Inflammatory macrophage treated with lipopolysaccharide for 4 hours (primary cell): ENCODE data around the gene BEST1.

ENCODE experiments used
- DNase-seq: peaks from one replicate; pipeline ENCODE4 v3.0.0-alpha.2; 2020

Gene BEST1

DNA sequence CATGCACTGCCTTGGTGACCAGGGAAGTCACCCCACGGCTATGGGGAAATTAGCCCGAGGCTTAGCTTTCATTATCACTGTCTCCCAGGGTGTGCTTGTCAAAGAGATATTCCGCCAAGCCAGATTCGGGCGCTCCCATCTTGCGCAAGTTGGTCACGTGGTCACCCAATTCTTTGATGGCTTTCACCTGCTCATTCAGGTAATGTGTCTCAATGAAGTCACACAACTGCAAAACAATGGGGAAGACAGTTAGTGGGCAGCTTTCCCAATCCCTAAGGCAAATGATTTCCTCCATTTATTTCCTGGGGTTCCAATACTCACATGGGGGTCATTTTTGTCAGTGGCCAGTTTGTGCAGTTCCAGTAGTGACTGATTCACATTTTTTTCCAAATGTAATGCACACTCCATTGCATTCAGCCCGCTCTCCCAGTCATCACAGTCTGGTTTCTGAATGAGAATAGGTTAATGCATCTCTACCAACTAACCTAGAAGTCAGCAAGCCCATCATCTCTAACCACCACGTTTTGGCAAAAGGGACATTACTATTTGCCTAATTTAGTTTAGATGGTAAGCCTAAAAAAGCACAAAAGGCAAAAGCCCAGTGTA is 14.6 kb downstream of the BEST1 start:
- peak; percentile 66 for DNase-seq

GRCh38 chr11:61966734-61967115 is 16.6 kb downstream of the BEST1 start:
- no peak for DNase-seq

DNA sequence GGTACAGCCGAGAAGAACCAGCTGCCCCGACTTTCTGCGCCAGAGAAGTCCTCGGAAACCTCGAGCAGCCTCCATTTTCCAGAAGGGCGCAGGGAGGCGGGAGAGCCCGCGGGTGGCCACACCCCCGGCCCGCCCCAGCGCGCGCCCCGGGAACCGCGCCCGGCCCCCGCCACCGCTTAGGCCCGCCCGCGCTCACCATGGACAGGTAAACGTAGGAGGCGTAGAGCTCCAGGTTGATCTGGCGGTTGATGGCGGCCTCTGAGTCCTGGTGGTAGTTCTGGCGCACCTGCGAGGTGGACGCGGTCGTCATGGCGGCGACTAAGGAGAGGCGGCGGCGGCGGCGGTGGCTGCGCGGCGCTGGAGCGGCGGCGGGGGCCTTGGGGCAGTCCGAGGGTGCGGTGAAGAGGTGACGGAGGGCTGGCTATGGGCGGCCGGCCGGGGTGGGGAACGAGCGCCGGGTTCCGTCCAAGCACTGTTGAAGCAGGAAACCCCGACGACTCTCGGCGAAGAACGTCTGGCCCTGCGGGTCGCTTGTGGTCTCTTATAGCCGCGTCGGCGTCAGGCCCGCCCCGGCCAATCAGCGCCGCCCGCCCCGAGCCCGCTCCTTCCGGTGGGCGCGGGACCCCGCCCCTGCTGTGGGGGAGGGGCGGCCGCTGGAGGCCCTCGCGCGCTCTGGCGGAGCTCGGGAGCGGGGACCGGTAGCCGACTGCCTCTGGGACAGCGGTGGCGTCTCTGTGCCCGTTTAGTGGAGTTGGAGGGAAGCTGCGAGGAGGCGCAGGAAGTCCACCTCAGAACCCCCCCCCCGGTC is 17.2 kb downstream of the BEST1 start, which contains the start of gene FTH1:
Gene FTH1 (minus strand): TSS at position 519 of the 808 bp plus-strand sequence. CDS start 209 bp downstream, at position 310.
- DNase-seq: peak; percentile 95

DNA sequence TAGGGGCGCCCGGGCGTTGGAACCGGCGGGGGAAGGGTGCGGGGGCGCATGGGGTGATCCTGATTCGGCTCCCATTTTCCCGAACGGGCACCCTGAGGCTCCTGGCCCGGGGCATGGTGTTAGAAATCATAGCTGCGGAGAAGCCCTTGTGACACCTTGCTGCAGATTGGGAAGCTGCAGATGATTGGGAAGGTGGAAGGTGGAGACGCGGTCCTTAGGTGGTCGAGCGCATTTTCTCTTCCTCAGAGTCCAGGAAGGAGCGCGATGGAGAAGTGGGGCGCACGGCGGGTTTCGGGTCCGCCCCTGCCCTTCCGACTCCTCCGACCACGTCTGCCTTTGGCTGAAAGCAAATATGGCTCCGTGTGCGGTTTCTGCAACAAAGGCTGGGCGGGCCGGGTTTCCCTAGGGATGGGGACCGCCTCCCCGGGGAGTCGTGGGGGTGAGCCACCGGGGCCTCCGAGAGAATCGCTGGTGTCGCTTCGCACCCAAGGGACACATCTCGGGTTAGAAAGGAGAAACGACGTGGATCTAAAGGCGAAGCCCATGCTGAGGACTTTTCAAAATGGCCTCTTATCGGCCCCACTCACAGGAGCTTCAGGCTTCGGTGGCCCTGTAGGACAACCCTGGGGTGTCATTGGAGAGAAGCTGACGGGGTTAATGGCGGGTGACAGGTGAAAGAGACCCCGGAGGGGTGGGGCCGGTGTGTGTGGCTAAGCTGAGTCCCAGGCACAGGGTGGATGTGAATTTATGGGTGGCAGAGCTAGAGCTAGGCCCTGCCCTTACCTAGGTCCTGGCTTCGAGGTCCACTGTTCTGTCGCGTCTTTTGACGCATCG is 18.0 kb downstream of the BEST1 start:
- peak; percentile 87 for DNase-seq

GRCh38 chr11:61968758-61969390 is 18.7 kb downstream of the BEST1 start:
- no peak for DNase-seq

DNA sequence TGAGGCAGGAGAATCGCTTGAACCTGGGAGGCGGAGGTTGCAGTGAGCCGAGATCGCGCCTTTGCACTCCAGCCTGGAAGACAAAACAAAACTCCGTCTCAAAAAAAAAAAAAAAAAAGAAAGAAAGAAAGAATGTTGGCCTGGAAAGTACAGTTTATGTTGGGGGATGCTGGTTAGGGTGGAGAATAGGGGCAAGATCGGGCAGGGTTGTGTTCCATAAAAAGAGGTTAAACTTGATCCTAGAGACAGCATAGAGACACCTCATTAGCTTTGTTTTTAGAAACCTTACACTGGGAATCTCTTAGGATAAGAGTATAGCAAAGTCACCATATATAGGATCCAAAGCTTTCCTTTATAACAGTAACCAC is 19.2 kb downstream of the BEST1 start:
- DNase-seq: no peak

DNA sequence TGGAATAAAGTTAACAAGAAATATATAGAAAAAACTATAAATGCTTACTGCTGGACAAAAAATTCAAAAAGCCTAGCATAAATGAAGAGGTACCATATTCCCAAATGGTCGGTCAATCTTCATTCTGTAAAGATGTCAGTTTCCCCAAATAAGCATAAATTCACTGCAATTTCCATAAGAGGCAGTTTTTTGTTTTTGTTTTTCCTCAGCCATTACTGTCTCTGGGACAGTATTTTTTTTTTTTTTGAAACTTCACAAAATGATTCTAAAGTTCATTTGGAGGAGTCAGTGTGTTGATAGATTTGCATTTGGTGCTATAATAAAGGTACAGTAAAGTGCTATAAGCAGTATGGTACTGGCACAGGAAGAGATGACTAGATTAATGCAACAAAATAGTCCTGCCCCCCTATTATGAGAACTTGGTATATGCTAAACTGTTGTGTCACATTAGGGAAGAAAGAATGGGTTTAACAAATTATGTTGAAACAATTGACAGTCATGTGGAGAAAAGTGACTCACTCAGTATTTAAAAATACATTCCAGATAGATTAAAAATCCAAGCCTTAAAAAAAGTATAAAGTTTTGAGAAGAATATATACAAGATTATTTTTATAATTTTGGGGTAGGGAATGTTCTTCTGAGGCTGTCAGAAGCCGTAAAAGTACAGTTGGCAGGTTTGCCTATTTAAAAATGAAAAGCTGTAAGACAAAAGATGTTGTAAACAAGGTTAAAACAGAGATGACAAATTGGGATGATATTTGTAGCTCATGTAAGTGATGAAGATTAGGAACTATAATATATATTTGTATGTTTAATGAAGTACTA is 19.9 kb downstream of the BEST1 start:
- DNase-seq: peak; percentile 96

DNA sequence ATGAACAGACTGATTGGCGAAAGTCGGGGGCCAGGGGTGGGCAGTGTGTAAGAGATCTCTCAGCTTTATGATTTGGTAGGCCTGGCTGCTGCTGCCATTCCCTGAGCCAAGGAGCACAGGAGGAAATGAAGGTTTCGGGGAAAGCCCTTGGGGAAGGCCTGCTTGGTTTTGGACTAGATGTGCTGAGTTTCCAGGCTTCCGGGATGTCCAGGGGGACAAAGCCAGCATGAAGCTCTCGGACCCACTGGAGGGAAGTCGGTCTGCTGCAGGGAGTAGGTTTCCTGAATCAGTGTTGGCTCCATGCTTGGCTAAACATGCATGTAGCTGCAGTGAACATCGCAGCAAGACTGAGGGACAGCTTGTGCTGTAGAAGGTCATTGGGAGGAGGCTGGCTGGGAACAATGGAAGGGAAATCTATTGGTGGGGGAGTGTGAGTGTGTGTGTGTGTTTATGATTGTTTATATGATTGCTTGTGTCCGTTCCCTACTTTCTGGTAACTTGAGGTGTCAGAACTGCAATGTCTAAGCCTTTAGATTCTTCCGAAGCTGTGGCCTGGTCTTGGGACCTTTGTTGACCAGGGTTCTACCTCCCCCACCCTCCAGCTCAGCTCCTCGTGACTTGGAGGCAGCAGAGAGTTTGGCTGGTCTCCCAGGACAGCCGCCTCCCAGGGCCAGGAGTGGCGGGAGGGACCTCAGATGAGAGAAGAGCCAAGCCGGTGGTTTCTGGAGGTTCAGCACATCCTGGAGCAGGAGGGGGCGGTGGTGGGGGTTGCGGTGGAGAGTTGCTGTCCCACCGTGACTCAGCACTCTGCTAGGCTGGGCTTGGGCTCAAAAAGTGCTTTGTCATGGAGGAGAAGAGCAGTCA is 21.3 kb downstream of the BEST1 start:
- DNase-seq: peak; percentile 99

DNA sequence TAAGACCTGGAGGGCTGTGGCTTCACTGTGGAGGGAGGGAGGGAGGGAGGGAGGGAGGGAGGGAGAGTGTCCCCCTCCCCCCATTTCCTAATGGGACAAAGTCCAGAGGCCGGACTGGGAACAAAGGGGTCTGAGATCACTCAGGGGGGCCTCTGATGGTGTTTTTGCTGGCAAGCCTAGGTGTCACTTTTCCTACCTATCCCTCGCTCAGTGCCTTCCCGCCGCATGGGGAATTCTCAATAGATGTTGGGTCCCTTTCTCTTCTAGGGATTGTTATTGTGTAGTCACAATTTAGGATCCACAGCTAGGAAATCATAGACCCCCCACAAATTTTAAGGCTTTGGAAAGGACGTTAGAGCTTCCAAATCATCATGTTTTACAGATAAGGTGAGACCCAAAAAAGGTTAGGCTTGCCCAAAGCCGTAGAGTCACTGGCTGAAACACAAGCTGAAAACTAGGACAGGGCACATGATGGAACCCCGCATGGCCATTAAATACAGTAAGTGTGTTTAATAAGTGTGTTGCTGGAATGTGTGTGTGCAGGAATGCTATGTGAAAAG is 22.0 kb downstream of the BEST1 start:
- no peak for DNase-seq

- peak; percentile 99 for DNase-seq
Measured at GRCh38 chr11:61972672-61973475, 22.7 kb downstream of the BEST1 start.

DNA sequence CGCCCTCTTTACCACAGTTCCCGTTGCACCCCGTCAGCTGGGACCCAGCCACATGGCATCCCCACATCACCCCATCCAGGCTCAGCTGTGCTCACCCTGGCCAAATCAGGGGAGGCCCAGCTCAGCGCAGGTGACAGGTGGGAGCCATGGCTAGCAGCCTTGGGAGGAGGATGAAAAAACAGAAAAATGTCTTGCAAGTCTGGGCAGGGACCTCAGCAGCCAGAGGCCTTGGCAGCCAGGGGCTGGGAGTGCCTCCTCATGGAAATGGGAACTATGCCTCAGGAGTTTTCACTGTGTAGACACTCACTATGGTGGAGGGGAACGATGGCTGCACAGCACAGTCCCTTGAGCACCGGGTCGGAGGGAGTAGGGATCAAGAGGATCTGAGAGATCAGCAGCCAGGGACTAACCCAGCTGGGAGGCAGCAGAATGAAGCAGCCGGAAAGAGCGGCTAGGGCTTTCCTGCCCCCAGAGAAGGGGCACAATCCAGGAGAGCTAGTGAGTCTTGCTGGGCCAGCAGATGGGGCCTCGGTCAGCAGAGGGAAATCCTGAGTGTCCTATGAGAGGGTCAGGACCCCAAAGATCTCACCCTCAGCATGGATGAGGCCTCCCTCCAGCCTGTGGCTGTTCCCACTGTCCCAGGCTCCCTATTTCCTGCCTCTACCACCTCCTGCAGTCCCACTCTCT is 23.5 kb downstream of the BEST1 start:
- DNase-seq: peak; percentile 61

- no peak for DNase-seq
Measured at GRCh38 chr11:61974766-61975631, 24.8 kb downstream of the BEST1 start.

- DNase-seq: peak; percentile 78
Measured at GRCh38 chr11:61975638-61976419, 25.7 kb downstream of the BEST1 start.

- DNase-seq: no peak
Measured at GRCh38 chr11:61976420-61976800, 26.3 kb downstream of the BEST1 start.

DNA sequence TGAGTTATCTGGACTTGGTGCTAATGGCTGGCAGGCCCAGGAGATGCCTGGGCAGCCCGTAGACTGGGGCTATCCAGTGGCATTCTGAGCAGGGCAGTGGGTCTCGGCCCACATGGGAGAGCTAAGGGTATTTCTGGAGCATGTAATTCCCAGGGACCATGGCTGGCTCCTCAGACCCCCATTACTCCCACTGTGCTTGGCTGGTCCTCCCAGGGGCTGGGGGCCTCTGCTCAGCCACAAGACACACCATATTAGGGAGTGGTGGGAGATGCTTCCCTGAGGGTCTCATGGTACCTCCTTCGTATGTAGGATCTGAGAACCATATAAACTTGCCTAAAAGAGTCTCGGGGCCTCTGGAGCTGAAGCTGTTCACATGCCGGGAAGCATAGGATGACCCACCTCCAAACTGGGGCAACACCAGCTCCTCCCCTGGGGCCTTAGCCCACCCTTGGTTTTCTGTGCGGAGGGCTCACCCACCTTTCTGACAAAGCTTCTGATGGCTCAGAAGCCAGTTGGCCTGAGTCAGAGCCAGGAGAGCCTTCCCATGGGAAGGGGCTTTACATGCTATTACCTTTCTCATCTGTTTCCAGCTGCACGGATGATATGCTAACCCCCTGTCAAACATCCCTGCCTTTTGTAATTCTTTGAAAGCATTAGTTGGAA is 26.8 kb downstream of the BEST1 start:
- no peak for DNase-seq

DNA sequence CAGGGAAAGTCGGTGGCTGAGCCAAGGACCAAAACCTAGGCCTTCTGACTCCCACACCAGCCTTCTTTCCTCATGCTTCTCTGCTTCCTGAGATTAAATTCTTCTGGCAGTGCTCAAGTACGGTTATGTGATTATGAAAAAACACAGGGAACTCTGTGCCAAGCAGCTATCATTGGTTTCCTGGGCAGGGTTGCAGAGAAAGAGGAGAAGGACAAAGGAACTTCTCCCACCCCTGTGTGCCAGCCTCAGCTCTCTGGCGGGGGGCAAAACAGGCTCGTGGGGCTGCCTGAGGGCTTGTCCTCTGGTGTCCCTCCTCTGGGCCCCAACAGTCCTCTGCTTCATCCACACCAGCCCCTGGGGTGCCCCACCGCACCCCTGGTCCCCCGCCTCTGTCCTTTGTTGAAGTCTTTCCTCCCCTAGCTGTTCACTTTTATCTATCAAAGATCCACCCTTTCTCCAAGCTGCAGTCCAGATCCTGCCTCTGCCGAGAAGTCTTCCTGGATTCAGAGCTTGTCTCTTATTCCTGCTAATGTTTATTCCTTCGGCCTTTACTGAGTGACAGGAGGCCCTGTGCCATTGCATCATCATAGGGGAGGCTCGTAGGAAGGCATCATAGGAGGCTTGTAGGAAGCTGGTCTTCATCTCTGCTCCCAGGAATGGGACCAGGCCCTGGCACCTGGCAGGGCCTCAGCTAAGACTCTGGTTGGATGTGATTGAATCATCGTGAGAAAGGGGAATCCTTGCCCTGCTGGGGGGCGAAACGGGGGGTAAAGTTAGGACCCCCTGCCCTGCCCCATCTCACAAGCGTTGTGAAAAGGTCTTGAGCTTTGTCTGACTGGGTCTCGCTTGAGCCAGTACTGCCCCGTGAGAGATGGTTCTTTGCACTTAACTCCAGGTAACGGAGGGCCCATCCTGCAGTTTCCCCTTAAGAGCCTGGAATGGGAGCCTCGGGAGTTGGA is 28.8 kb downstream of the BEST1 start:
- DNase-seq: no peak
